ENCODE results near the gene CHMP6. TPM values are rescaled to one million over a fixed set of nuclear protein-coding genes. Genes with fewer than 3 reads are reported as not detected.
A peak's percentile ranks its signal among the peaks of the same experiment; 100 is the strongest.

CHMP6 gene
- total RNA-seq, 1 donor from 2014 or later: 30.8 TPM

- peak overlapping the region; percentile 35 for H3K27ac Mint-ChIP-seq
- intact Hi-C loops (cut with micrococcal nuclease): no loop called here
- H3K4me1 Mint-ChIP-seq: peaks cover 9% of the 10 kb centered on the region
- DNase-seq: peak; percentile 68
- peak overlapping the region; percentile 82 for H3K4me3 Mint-ChIP-seq
- no peaks in the 10 kb centered on the region for H3K36me3 Mint-ChIP-seq (ENCODE audit: low read depth)
- no peaks in the 10 kb centered on the region for H3K9me3 Mint-ChIP-seq
- peaks cover 41% of the 10 kb centered on the region for H3K27me3 Mint-ChIP-seq
Observed at GRCh38 chr17:81036197-81036941, 44.7 kb downstream of the CHMP6 start.

- intact Hi-C loops (cut with micrococcal nuclease): no loop called here
- peaks cover 39% of the 10 kb centered on the region for H3K27me3 Mint-ChIP-seq
- peak overlapping the region; percentile 11 for H3K4me3 Mint-ChIP-seq
- DNase-seq: no peak
- no peaks in the 10 kb centered on the region for H3K36me3 Mint-ChIP-seq (ENCODE audit: low read depth)
- no peak overlapping the region for H3K27ac Mint-ChIP-seq
- H3K9me3 Mint-ChIP-seq: no peaks in the 10 kb centered on the region
- peaks cover 9% of the 10 kb centered on the region for H3K4me1 Mint-ChIP-seq
Observed at GRCh38 chr17:81037026-81037797, 45.6 kb downstream of the CHMP6 start.

- Mint-ChIP-seq H3K36me3 (ENCODE audit: low read depth) (no peaks in the 10 kb centered on the region), H3K27ac (no peak overlapping the region)
Observed at GRCh38 chr17:81037798-81038733, 46.4 kb downstream of the CHMP6 start.

GRCh38 chr17:81039096-81039495, 47.5 kb downstream of the CHMP6 start:
- Mint-ChIP-seq H3K9me3 (no peaks in the 10 kb centered on the region), H3K4me1 (peaks cover 4% of the 10 kb centered on the region), H3K27ac (no peak overlapping the region), H3K4me3 (no peak overlapping the region), H3K27me3 (peaks cover 25% of the 10 kb centered on the region), H3K36me3 (ENCODE audit: low read depth) (no peaks in the 10 kb centered on the region)
- intact Hi-C loops (cut with micrococcal nuclease): no loop called here
- no peak for DNase-seq

More at GRCh38 chr17:81037798-81038733, 46.4 kb downstream of the CHMP6 start:
- no peak overlapping the region for H3K4me3 Mint-ChIP-seq
- no peak for DNase-seq
- intact Hi-C loops (cut with micrococcal nuclease): no loop called here
- H3K4me1 Mint-ChIP-seq: peaks cover 9% of the 10 kb centered on the region
- H3K27me3 Mint-ChIP-seq: peaks cover 35% of the 10 kb centered on the region
- no peaks in the 10 kb centered on the region for H3K9me3 Mint-ChIP-seq

- H3K36me3 Mint-ChIP-seq (ENCODE audit: low read depth): no peaks in the 10 kb centered on the region
- H3K4me3 Mint-ChIP-seq: no peak overlapping the region
- peaks cover 4% of the 10 kb centered on the region for H3K4me1 Mint-ChIP-seq
- no peak overlapping the region for H3K27ac Mint-ChIP-seq
- intact Hi-C loops (cut with micrococcal nuclease): no loop called here
- DNase-seq: no peak
- H3K9me3 Mint-ChIP-seq: no peaks in the 10 kb centered on the region
- peaks cover 21% of the 10 kb centered on the region for H3K27me3 Mint-ChIP-seq
Observed at GRCh38 chr17:81039854-81040758, 48.5 kb downstream of the CHMP6 start.

GRCh38 chr17:81040791-81041337, 49.2 kb downstream of the CHMP6 start:
- intact Hi-C loops (cut with micrococcal nuclease): no loop called here
- Mint-ChIP-seq H3K9me3 (no peaks in the 10 kb centered on the region), H3K27ac (no peak overlapping the region), H3K36me3 (ENCODE audit: low read depth) (no peaks in the 10 kb centered on the region), H3K4me1 (peaks cover 2% of the 10 kb centered on the region), H3K27me3 (peaks cover 18% of the 10 kb centered on the region), H3K4me3 (no peak overlapping the region)
- no peak for DNase-seq

- H3K36me3 Mint-ChIP-seq (ENCODE audit: low read depth): no peaks in the 10 kb centered on the region
- intact Hi-C loops (cut with micrococcal nuclease): no loop called here
- no peaks in the 10 kb centered on the region for H3K9me3 Mint-ChIP-seq
- DNase-seq: no peak
- no peaks in the 10 kb centered on the region for H3K4me1 Mint-ChIP-seq
- peaks cover 3% of the 10 kb centered on the region for H3K27me3 Mint-ChIP-seq
- no peak overlapping the region for H3K27ac Mint-ChIP-seq
- no peak overlapping the region for H3K4me3 Mint-ChIP-seq
Observed at GRCh38 chr17:81042606-81043005, 51.0 kb downstream of the CHMP6 start.

GRCh38 chr17:81043319-81043724, 51.7 kb downstream of the CHMP6 start:
- H3K36me3 Mint-ChIP-seq (ENCODE audit: low read depth): no peaks in the 10 kb centered on the region
- intact Hi-C loops (cut with micrococcal nuclease): no loop called here

GRCh38 chr17:81043725-81044427, 52.2 kb downstream of the CHMP6 start:
- no peak for DNase-seq
- intact Hi-C loops (cut with micrococcal nuclease): no loop called here
- Mint-ChIP-seq H3K36me3 (ENCODE audit: low read depth) (no peaks in the 10 kb centered on the region), H3K4me1 (no peaks in the 10 kb centered on the region), H3K9me3 (no peaks in the 10 kb centered on the region), H3K27ac (no peak overlapping the region), H3K4me3 (no peak overlapping the region), H3K27me3 (no peaks in the 10 kb centered on the region)

More at GRCh38 chr17:81043319-81043724, 51.7 kb downstream of the CHMP6 start:
- DNase-seq: no peak
- Mint-ChIP-seq H3K4me1 (no peaks in the 10 kb centered on the region), H3K9me3 (no peaks in the 10 kb centered on the region), H3K4me3 (no peak overlapping the region), H3K27ac (no peak overlapping the region), H3K27me3 (no peaks in the 10 kb centered on the region)

- Mint-ChIP-seq H3K36me3 (ENCODE audit: low read depth) (no peaks in the 10 kb centered on the region), H3K27ac (no peak overlapping the region), H3K4me1 (peaks cover 4% of the 10 kb centered on the region), H3K9me3 (no peaks in the 10 kb centered on the region), H3K27me3 (no peaks in the 10 kb centered on the region), H3K4me3 (no peak overlapping the region)
- intact Hi-C loops (cut with micrococcal nuclease): no loop called here
- no peak for DNase-seq
Observed at GRCh38 chr17:81044428-81044763, 52.8 kb downstream of the CHMP6 start.

GRCh38 chr17:81044764-81045589, 53.3 kb downstream of the CHMP6 start:
- Mint-ChIP-seq H3K27ac (no peak overlapping the region), H3K4me1 (peaks cover 7% of the 10 kb centered on the region), H3K27me3 (no peaks in the 10 kb centered on the region), H3K9me3 (no peaks in the 10 kb centered on the region), H3K4me3 (no peak overlapping the region), H3K36me3 (ENCODE audit: low read depth) (no peaks in the 10 kb centered on the region)
- DNase-seq: no peak
- intact Hi-C loops (cut with micrococcal nuclease): no loop called here
